IPS-20b (cell line): Measurements from ENCODE around the gene RFTN1.

Source experiments
- H3K27ac ChIP-seq: one replicate; pipeline ENCODE4 v1.5.1; 2013; ENCODE audit warnings: low read length
- H3K27me3 ChIP-seq: 2 replicates; pipeline ENCODE4 v1.6.1; 2013; ENCODE audit warnings: mild to moderate bottlenecking, low read length, inconsistent platforms; ENCODE audit not compliant: insufficient read depth
- H3K36me3 ChIP-seq: 2 replicates; pipeline ENCODE4 v1.6.1; 2013; ENCODE audit warnings: low read depth, mild to moderate bottlenecking, inconsistent platforms, low read length, moderate library complexity; ENCODE audit not compliant: insufficient read depth
- H3K4me1 ChIP-seq: 2 replicates; pipeline ENCODE4 v1.6.1; 2013; ENCODE audit warnings: mild to moderate bottlenecking, control low read depth, inconsistent platforms, low read length, moderate library complexity; ENCODE audit not compliant: insufficient read depth
- H3K4me3 ChIP-seq: 2 replicates; pipeline ENCODE4 v1.5.1; 2013; ENCODE audit warnings: mild to moderate bottlenecking, low read length, inconsistent platforms
- H3K9ac ChIP-seq: 2 replicates; pipeline ENCODE4 v1.6.1; 2013; ENCODE audit warnings: low read depth, mild to moderate bottlenecking, inconsistent platforms, low read length, moderate library complexity
- H3K9me3 ChIP-seq: 2 replicates; pipeline ENCODE4 v1.6.1; 2013; ENCODE audit warnings: mild to moderate bottlenecking, low read depth, low read length, inconsistent platforms; ENCODE audit not compliant: insufficient read depth

The RFTN1 gene

DNA sequence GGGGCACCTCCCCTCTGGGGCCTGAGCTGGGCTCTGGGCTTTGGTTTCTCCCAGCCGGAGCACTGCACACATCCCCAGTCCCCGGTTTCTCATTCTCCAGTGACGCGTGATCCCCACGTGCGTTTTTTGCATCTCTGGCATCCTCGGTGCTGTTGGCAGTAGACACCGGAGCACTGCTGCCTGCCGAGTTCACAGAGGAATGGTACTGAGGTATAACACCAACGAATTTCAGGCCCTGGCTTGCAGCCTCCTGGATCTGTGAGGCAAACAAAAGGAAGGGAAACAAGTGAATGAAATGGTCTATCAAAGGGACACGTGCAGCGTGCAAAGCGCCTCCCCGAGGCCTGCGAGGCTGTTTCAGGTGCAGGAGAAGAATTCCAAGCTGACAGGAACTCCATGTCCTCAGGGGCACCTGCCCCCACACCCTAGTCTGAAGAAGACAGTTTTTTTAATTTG is 135.6 kb downstream of the RFTN1 start:
- H3K9ac ChIP-seq: no peak overlapping the region
- no peaks in the 10 kb centered on the region for H3K27me3 ChIP-seq
- 0 out of 2 replicates have a peak, but pooled peaks cover 3% of the 10 kb centered on the region for H3K9me3 ChIP-seq
- no peaks in the 10 kb centered on the region for H3K36me3 ChIP-seq
- H3K27ac ChIP-seq: no peak overlapping the region
- H3K4me1 ChIP-seq: no peaks in the 10 kb centered on the region
- H3K4me3 ChIP-seq: no peak overlapping the region

GRCh38 chr3:16377196-16377595 is 136.3 kb downstream of the RFTN1 start:
- Histone ChIP-seq H3K27ac (no peak overlapping the region), H3K4me1 (no peaks in the 10 kb centered on the region), H3K4me3 (no peak overlapping the region), H3K27me3 (no peaks in the 10 kb centered on the region), H3K9me3 (0 out of 2 replicates have a peak, but pooled peaks cover 3% of the 10 kb centered on the region), H3K9ac (no peak overlapping the region), H3K36me3 (no peaks in the 10 kb centered on the region)

- no peak overlapping the region for H3K9ac ChIP-seq
- no peaks in the 10 kb centered on the region for H3K36me3 ChIP-seq
- no peaks in the 10 kb centered on the region for H3K4me1 ChIP-seq
- H3K4me3 ChIP-seq: no peak overlapping the region
- 0 out of 2 replicates have a peak, but pooled peaks cover 3% of the 10 kb centered on the region for H3K9me3 ChIP-seq
- H3K27me3 ChIP-seq: no peaks in the 10 kb centered on the region
- no peak overlapping the region for H3K27ac ChIP-seq
Observed at GRCh38 chr3:16375891-16376290, 137.6 kb downstream of the RFTN1 start.

DNA sequence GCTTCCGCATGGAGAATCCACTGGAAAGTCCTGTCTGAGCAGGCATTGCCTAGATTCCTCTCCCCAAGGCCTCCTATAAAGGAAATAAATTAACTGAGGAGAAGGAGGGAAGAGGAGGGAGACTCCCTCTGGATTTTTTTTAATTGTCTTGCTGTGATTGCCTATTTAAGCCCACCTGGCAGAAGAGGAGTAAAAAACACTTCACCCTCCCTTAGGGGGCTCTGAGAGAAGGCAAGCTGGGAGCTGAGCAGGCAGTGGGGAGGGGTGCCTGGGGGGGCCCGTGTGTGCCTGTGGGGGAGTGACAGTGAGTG is 138.6 kb downstream of the RFTN1 start:
- Histone ChIP-seq H3K9ac (no peak overlapping the region), H3K4me3 (no peak overlapping the region), H3K27ac (no peak overlapping the region)

DNA sequence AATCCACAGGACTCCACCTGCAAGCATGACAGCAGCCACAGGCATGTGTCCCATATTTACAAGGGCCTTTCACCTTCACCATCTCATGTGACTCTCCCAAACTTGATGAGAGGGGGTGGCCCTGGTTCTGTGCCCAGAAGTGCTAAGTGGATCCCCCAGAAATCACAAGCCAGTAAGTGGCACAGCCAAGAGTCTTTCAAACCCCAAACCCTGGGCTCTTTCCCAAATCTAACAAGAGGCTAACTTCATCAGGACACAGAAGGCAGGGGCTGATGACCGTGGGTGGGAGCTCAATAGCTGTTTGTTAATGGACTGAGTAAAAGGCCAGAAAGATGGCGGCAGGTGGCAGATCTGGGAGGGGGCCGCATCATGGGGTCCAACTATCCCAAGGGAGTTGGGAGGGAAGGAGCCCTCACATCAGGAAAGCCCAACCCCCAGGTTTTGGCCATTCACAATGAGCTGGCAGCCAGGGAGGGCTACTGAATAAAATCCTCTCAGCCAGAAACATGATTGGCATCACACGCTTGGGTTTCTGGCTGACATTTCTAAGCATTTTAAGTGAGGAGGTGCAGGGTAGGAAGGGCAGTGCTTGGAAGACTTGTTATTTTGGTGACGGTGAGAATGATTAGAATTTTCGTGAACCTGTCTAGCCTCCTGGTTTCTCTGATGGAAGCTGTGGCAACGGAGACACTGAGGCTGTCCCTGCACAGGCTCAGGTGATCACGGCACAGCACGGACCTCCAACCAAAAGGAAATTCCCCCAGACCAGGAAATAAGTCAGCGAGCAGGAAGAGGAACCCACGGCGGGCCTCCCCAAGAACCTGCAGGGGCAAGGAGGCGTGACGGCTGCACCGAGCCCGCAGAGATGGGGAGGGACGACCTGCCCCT is 139.2 kb downstream of the RFTN1 start:
- Histone ChIP-seq H3K27me3 (no peaks in the 10 kb centered on the region), H3K4me1 (peaks cover 14% of the 10 kb centered on the region), H3K4me3 (no peak overlapping the region), H3K9ac (no peak overlapping the region), H3K36me3 (no peaks in the 10 kb centered on the region), H3K27ac (no peak overlapping the region), H3K9me3 (0 out of 2 replicates have a peak, but pooled peaks cover 3% of the 10 kb centered on the region)

More for the DNA sequence above, 138.6 kb downstream of the RFTN1 start:
- H3K36me3 ChIP-seq: no peaks in the 10 kb centered on the region
- 0 out of 2 replicates have a peak, but pooled peaks cover 3% of the 10 kb centered on the region for H3K9me3 ChIP-seq
- no peaks in the 10 kb centered on the region for H3K27me3 ChIP-seq
- H3K4me1 ChIP-seq: peaks cover 8% of the 10 kb centered on the region; the same call in 1 of the 2 replicates

- H3K27ac ChIP-seq: no peak overlapping the region
- H3K27me3 ChIP-seq: no peaks in the 10 kb centered on the region
- no peak overlapping the region for H3K4me3 ChIP-seq
- H3K36me3 ChIP-seq: no peaks in the 10 kb centered on the region
- H3K9ac ChIP-seq: no peak overlapping the region
- H3K4me1 ChIP-seq: peaks cover 16% of the 10 kb centered on the region
- no peaks in the 10 kb centered on the region for H3K9me3 ChIP-seq
Observed at GRCh38 chr3:16373341-16373946, 140.1 kb downstream of the RFTN1 start.

GRCh38 chr3:16372362-16373292 is 140.9 kb downstream of the RFTN1 start:
- H3K4me3 ChIP-seq: no peak overlapping the region
- no peaks in the 10 kb centered on the region for H3K9me3 ChIP-seq
- H3K27ac ChIP-seq: no peak overlapping the region
- peaks cover 16% of the 10 kb centered on the region for H3K4me1 ChIP-seq
- no peak overlapping the region for H3K9ac ChIP-seq
- no peaks in the 10 kb centered on the region for H3K36me3 ChIP-seq
- H3K27me3 ChIP-seq: no peaks in the 10 kb centered on the region

- Histone ChIP-seq H3K9me3 (no peaks in the 10 kb centered on the region), H3K9ac (no peak overlapping the region), H3K27ac (no peak overlapping the region), H3K4me1 (peaks cover 16% of the 10 kb centered on the region), H3K27me3 (no peaks in the 10 kb centered on the region), H3K36me3 (no peaks in the 10 kb centered on the region), H3K4me3 (no peak overlapping the region)
Observed at GRCh38 chr3:16370872-16371740, 142.4 kb downstream of the RFTN1 start.

GRCh38 chr3:16370503-16370871 is 143.0 kb downstream of the RFTN1 start:
- H3K9ac ChIP-seq: no peak overlapping the region
- no peak overlapping the region for H3K4me3 ChIP-seq
- no peaks in the 10 kb centered on the region for H3K9me3 ChIP-seq
- peaks cover 16% of the 10 kb centered on the region for H3K4me1 ChIP-seq
- no peaks in the 10 kb centered on the region for H3K27me3 ChIP-seq
- H3K36me3 ChIP-seq: no peaks in the 10 kb centered on the region
- H3K27ac ChIP-seq: no peak overlapping the region

GRCh38 chr3:16369885-16370284 is 143.6 kb downstream of the RFTN1 start:
- Histone ChIP-seq H3K36me3 (no peaks in the 10 kb centered on the region), H3K27me3 (no peaks in the 10 kb centered on the region), H3K9ac (no peak overlapping the region; the same call in 1 of the 2 replicates), H3K27ac (no peak overlapping the region), H3K4me1 (peaks cover 16% of the 10 kb centered on the region), H3K9me3 (no peaks in the 10 kb centered on the region), H3K4me3 (no peak overlapping the region)

DNA sequence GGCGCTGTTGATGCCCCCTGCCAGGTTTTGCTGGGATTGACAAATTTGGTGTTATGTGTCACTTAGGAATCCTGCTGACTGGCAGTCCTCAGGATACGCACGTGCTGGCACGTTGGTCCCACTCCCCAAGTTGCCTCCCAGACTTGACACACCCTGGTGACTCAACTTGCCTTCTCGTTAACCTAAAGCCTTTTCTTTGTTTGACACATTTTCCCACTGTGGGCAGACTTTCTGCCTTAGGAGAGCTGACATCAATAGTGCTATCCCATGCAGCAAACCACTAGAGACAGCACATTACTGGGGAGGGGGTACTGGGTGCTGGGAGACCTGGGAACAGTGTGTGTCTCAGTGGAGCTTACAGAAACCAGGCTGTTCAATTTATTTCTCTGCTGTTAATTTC is 144.2 kb downstream of the RFTN1 start:
- no peak overlapping the region; the same call in 1 of the 2 replicates for H3K9ac ChIP-seq
- no peaks in the 10 kb centered on the region for H3K36me3 ChIP-seq
- H3K27me3 ChIP-seq: no peaks in the 10 kb centered on the region
- peaks cover 16% of the 10 kb centered on the region for H3K4me1 ChIP-seq
- no peak overlapping the region for H3K4me3 ChIP-seq
- H3K27ac ChIP-seq: no peak overlapping the region
- no peaks in the 10 kb centered on the region for H3K9me3 ChIP-seq
